8988T (cell line): Measurements from ENCODE around the gene TMEM271.
"Not testable (repeated sequence)": the region's sequence is repeated elsewhere in the genome, so short reads cannot be mapped to it uniquely, and the experiment has no call there.

Source experiments
- DNase-seq: peaks from one replicate; pipeline ENCODE4 v3.0.0; 2011

The TMEM271 gene

DNA sequence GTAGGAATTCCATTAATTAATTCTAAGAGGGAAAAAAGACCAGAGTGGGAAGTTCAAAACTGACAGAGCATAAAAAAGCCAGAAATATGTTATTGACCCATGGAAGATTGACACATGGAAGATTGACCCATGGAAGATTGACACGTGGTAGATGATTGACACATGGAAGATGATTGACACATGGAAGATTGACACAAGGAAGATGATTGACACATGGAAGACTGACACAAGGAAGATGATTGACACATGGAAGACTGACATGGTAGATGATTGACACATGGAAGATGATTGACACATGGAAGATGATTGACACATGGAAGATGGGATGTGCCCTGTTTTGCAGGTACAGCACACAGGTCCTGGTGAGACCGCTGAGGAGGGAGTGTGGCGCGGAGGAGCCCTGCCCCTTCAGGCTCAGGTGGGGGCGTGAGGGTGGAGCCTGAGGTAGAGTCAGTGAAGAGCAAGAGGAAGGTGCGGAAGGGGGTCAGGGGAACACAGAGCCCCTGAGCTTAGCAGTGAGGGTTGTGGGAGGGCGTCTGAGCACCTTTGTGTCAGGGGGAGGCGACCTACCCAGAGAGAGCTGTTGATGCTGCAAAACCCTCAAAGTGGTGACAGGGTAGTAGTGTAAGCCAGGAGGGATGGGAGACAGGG is 33.4 kb upstream of the TMEM271 start:
- DNase-seq = no peak

GRCh38 chr4:608236-608635 is 32.1 kb upstream of the TMEM271 start:
- no peak for DNase-seq

- DNase-seq = no peak
Observed at GRCh38 chr4:605702-606425, 29.8 kb upstream of the TMEM271 start.

GRCh38 chr4:604131-604530 is 28.0 kb upstream of the TMEM271 start:
- DNase-seq = no peak

DNA sequence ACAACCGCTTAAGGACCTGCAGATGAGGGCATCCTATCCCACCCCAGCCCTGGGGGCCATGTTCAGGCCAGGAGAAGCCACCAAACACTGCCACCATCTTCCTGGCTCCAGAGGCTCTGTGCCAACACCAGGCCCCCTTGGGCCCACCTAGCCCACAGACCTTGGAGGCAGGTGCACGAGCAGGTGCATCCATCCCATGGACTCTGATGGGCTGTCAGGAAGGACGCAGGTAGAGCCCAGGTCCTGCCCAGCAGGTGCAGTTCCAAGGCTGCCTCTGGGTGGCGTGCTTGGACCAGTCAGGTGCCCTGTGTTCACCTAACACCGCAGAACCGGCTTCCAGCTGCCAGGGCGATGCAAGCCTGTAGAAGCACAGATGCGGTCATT is 26.5 kb upstream of the TMEM271 start:
- peak; percentile 85 for DNase-seq

DNA sequence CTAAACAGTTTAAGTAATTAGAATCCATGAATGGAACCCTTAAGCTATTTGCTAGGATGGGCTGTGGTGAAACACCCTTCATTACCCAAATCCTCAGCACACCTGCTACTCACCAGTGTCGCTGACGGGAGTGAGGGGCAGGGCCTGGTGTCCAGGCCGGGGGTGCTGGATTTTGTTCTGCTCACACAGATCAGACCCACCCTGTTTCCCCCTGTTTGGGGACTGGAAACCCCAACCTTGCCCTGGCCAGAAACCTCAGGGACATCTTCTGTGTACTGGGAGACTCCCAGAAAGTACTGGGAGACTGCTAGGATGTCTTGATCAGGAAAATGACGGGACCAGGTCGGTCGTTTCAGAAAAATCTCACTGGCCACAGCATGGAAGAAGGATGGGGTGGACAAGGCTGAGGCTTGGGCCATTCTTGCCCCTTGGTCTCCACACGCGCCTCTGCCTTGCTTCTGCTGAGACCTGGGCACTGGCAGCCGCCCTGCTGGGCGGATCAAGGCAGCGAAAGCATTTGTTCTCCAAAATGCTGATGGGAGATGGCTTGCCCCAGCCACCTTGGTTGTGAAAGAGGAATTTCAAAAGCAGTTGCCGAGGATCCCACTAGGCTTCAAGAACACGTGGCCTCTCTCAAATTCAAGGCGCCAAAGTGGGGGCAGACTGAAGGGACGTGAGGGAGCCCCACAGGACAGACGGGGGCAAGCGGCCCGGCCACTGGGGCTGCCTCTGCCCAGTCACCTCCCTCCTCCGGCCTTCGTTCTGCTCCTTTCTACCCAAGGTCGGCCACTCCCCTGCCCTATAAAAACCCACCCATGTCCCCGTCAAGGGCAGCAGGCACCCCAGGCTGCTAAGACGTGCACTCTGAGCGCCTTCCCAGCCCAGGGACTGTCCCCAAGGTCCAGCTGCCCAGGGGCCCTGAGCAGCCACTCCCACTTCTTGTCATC is 25.8 kb upstream of the TMEM271 start:
- no peak for DNase-seq

GRCh38 chr4:600850-601515 is 24.9 kb upstream of the TMEM271 start:
- DNase-seq = no peak

- no peak for DNase-seq
Observed at GRCh38 chr4:600166-600565, 24.1 kb upstream of the TMEM271 start.

GRCh38 chr4:598925-599324 is 22.8 kb upstream of the TMEM271 start:
- no peak for DNase-seq

GRCh38 chr4:592825-593520 is 16.9 kb upstream of the TMEM271 start:
- DNase-seq = no peak

GRCh38 chr4:592178-592577 is 16.1 kb upstream of the TMEM271 start:
- DNase-seq = not testable (repeated sequence)

DNA sequence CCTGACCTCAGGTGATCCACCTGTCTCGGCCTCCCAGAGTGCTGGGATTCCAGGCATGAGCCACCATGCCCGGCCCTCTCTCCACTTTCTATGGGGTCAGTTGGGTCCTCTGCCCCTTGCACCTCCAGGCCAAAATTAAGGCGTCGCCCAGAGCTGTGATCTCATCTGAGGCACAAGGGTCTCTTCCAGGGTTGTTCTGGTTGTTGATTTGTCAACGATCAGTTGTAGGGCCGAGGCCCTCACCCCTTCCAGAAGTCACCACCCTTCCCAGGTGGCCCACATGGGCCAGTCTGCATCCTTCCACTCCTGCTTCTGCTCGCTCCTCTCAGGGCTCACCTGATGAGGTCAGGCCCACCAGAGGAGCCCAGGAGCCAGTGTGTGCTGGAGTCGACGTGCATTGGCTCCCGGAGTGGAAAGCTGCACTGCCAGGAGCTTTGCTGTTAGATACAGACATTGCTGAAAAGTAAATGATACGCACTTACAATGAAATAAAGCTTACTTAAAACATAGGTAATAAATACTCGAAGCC is 14.3 kb upstream of the TMEM271 start:
- DNase-seq = no peak

GRCh38 chr4:589219-589963 is 13.3 kb upstream of the TMEM271 start:
- DNase-seq = no peak

GRCh38 chr4:588351-588849 is 12.3 kb upstream of the TMEM271 start:
- DNase-seq = no peak

GRCh38 chr4:587671-588350 is 11.7 kb upstream of the TMEM271 start:
- DNase-seq = no peak

DNA sequence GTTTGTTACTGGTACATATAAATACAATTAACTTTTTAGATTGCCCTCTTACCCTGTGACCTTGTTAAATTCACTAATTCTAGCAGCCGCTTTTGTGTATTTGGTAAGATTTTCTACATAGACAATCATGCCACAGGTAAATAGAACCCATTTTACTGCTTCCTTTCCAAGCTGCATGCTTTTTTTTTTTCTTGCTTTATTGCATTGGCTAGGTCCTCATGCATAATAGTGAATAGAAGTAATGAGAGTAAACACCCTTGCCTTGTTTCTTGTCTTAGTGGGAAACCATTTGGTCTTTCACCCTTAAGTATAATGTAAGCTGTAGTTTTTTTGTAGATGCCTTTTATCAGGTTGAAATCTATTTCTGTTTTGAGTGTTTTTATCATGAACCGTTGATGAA is 7.7 kb upstream of the TMEM271 start:
- DNase-seq = no peak

DNA sequence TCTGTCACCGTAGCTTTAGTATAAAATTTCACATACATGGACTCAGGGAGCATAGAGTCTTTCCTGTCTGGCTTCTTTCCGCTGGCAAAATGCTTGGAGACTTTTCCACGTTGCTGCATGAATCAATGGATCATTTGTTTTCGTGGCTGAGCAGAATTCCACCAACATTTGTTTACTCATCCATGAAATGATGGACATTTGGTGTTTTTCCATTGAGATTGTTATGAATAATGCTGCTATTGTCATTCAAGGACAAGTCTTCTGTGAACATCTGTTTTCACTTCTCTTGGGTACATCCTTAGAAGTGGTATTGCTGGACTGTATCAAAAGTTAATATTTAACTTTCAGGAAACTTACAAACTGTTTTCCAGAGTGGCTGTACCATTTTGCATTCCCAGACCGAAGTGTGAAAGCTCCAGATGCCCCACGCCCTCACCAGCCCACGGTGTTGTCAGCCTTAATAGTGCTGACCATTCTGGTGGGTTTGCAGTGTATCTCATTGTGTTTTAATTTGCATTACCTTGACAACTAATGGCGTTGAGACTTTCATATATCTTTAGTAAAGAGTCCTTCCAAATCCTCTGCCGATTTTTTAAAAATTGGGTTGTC is 5.8 kb upstream of the TMEM271 start:
- no peak for DNase-seq

GRCh38 chr4:581181-581580 is 5.1 kb upstream of the TMEM271 start:
- DNase-seq = no peak

- DNase-seq = no peak
Observed at GRCh38 chr4:579543-580175, 3.6 kb upstream of the TMEM271 start.
